HEK293 (cell line): Measurements from ENCODE around the gene GATAD2A.

ENCODE experiments used
- CTCF ChIP-seq: fragments of 450-650 bp; formaldehyde crosslinking; IDR thresholded peaks from 2 replicates; pipeline ENCODE4 v1.5.1; 2016; ENCODE audit warnings: missing biosample characterization, missing genetic modification characterization
- MYNN ChIP-seq: fragments of 450-650 bp; formaldehyde crosslinking; IDR thresholded peaks from 2 replicates; pipeline ENCODE4 v1.5.1; 2016; ENCODE audit warnings: missing biosample characterization, missing genetic modification characterization, borderline replicate concordance
- PBX3 ChIP-seq: sonication (generic); formaldehyde crosslinking; IDR thresholded peaks from 2 replicates; pipeline ENCODE4 v1.8.1; 2022; ENCODE audit warnings: mild to moderate bottlenecking, moderate library complexity, missing genetic modification reagents
- TCF7L2 ChIP-seq: IDR thresholded peaks from 2 replicates; pipeline ENCODE4 v1.6.1; 2011; ENCODE audit warnings: low read depth, mild to moderate bottlenecking, inconsistent platforms, low read length, moderate library complexity, borderline replicate concordance
- ZFP69B ChIP-seq: fragments of 450-650 bp; formaldehyde crosslinking; IDR thresholded peaks from 2 replicates; pipeline ENCODE4 v1.5.1; 2016; ENCODE audit warnings: missing biosample characterization, missing genetic modification characterization
- ZNF132 ChIP-seq: fragments of 450-650 bp; formaldehyde crosslinking; IDR thresholded peaks from 2 replicates; pipeline ENCODE4 v1.5.1; 2017; ENCODE audit warnings: missing biosample characterization, missing genetic modification characterization, borderline replicate concordance
- ZNF184 ChIP-seq: fragments of 450-650 bp; IDR thresholded peaks from 2 replicates; pipeline ENCODE4 v1.5.1; 2018; ENCODE audit warnings: missing biosample characterization, mild to moderate bottlenecking, missing genetic modification characterization
- ZNF311 ChIP-seq: fragments of 450-650 bp; formaldehyde crosslinking; IDR thresholded peaks from 2 replicates; pipeline ENCODE4 v1.5.1; 2017; ENCODE audit warnings: missing biosample characterization, missing genetic modification characterization, borderline replicate concordance
- ZNF354C ChIP-seq: fragments of 450-650 bp; formaldehyde crosslinking; IDR thresholded peaks from 2 replicates; pipeline ENCODE4 v1.5.1; 2016; ENCODE audit warnings: missing biosample characterization, missing genetic modification characterization, low read depth, borderline replicate concordance
- ZNF416 ChIP-seq: fragments of 450-650 bp; formaldehyde crosslinking; IDR thresholded peaks from 2 replicates; pipeline ENCODE4 v1.5.1; 2016; ENCODE audit warnings: missing biosample characterization, missing genetic modification characterization
- ZNF449 ChIP-seq: fragments of 450-650 bp; formaldehyde crosslinking; IDR thresholded peaks from 2 replicates; pipeline ENCODE4 v1.5.1; 2017; ENCODE audit warnings: missing biosample characterization, mild to moderate bottlenecking, missing genetic modification characterization, moderate library complexity
- ZNF548 ChIP-seq: fragments of 450-650 bp; formaldehyde crosslinking; IDR thresholded peaks from 2 replicates; pipeline ENCODE4 v1.5.1; 2016; ENCODE audit warnings: missing biosample characterization, missing genetic modification characterization

GRCh38 chr19:19410553-19411550 is 5.4 kb downstream of the GATAD2A start:
- no peak for TF ChIP-seq CTCF (tag by site-specific recombination)
- TF ChIP-seq ZNF354C, result no peak
- TF ChIP-seq ZFP69B (tag by site-specific recombination), result no peak
- TF ChIP-seq ZNF132 (tag by site-specific recombination), result no peak
- no peak for TF ChIP-seq MYNN
- no peak for TF ChIP-seq TCF7L2
- no peak for TF ChIP-seq ZNF548 (tag by site-specific recombination)
- TF ChIP-seq ZNF184 (tag by site-specific recombination), result no peak
- TF ChIP-seq ZNF449 (tag by site-specific recombination), result no peak
- TF ChIP-seq ZNF416, result no peak
- no peak; the same call in 1 of the 2 replicates for TF ChIP-seq PBX3 (CRISPR knock-in tag)
- TF ChIP-seq ZNF311, result no peak
